ENCODE measurements around the gene EIF3I. TPM values are rescaled to one million over a fixed set of nuclear protein-coding genes. Genes with fewer than 3 reads are reported as not detected.

EIF3I gene
- total and polyA plus RNA-seq, 2 of the 13 experiments (the other 11 are each of a cell fraction or from before 2014, with no cell fraction given) = 210 to 223 TPM

DNA sequence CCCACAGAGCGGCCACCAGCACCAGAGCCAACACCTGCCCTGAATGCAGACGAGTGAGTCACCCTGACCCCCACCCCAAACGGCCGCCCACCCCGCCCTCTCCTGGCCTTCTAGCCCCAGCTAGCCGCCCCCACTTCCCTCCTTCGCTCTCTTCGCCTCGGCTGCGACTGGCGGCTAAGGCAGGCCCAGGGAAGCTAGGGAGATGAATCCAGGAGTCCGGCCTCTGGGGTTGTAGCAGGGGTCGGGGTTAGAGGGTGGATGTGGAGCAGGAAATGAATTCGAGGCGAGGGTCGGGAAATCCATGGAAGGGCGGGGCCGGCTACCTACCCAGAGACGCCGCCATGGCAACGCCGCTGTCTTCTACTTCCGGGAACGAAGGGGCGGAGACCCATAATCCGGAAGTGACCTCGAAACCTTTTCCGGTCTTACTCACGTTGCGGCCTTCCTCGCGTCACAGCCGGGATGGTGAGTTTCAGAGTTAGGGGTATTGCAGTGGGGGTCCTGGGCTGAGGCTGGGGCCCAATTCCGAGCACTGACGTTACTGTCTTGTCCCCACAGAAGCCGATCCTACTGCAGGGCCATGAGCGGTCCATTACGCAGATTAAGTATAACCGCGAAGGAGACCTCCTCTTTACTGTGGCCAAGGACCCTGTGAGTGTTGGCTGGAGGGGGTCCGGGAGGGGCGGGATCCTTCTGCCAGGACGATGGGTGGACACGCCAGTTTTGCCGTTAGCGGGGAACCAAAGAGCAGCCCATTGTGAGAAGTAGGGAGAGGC, at the start of gene EIF3I, which contains the start of gene TMEM234 (continued):
- no peak for TF ChIP-seq ZBTB44 (CRISPR knock-in tag; IDR thresholded peaks at IDR 0.05)
- TF ChIP-seq IKZF4 (CRISPR knock-in tag; IDR thresholded peaks at IDR 0.05; ENCODE audit: borderline replicate concordance, low read depth, not compliant biosample characterization) = no peak
- TF ChIP-seq KDM6A (CRISPR knock-in tag; IDR thresholded peaks at IDR 0.05; ENCODE audit: low read depth) = no peak
- no peak for TF ChIP-seq RAD21 (CRISPR knock-in tag; IDR thresholded peaks at IDR 0.05)
- TF ChIP-seq ZNF224 (CRISPR knock-in tag; IDR thresholded peaks at IDR 0.05) = peak; percentile 79; the same call in 1 of the 2 replicates
- TF ChIP-seq FOXJ3 (CRISPR knock-in tag; IDR thresholded peaks at IDR 0.05; ENCODE audit: borderline replicate concordance) = no peak
- TF ChIP-seq TFDP2 (CRISPR knock-in tag; IDR thresholded peaks at IDR 0.05) = no peak
- TF ChIP-seq CBFB (CRISPR knock-in tag; IDR thresholded peaks at IDR 0.05) = 0 out of 2 replicates have a peak, but pooled peaks have one; percentile 16
- TF ChIP-seq JDP2 (CRISPR knock-in tag; IDR thresholded peaks at IDR 0.05; ENCODE audit: borderline replicate concordance) = no peak
- no peak for TF ChIP-seq KAT7 (CRISPR knock-in tag; IDR thresholded peaks at IDR 0.05; ENCODE audit: borderline replicate concordance)
- TF ChIP-seq, protein P1, sequence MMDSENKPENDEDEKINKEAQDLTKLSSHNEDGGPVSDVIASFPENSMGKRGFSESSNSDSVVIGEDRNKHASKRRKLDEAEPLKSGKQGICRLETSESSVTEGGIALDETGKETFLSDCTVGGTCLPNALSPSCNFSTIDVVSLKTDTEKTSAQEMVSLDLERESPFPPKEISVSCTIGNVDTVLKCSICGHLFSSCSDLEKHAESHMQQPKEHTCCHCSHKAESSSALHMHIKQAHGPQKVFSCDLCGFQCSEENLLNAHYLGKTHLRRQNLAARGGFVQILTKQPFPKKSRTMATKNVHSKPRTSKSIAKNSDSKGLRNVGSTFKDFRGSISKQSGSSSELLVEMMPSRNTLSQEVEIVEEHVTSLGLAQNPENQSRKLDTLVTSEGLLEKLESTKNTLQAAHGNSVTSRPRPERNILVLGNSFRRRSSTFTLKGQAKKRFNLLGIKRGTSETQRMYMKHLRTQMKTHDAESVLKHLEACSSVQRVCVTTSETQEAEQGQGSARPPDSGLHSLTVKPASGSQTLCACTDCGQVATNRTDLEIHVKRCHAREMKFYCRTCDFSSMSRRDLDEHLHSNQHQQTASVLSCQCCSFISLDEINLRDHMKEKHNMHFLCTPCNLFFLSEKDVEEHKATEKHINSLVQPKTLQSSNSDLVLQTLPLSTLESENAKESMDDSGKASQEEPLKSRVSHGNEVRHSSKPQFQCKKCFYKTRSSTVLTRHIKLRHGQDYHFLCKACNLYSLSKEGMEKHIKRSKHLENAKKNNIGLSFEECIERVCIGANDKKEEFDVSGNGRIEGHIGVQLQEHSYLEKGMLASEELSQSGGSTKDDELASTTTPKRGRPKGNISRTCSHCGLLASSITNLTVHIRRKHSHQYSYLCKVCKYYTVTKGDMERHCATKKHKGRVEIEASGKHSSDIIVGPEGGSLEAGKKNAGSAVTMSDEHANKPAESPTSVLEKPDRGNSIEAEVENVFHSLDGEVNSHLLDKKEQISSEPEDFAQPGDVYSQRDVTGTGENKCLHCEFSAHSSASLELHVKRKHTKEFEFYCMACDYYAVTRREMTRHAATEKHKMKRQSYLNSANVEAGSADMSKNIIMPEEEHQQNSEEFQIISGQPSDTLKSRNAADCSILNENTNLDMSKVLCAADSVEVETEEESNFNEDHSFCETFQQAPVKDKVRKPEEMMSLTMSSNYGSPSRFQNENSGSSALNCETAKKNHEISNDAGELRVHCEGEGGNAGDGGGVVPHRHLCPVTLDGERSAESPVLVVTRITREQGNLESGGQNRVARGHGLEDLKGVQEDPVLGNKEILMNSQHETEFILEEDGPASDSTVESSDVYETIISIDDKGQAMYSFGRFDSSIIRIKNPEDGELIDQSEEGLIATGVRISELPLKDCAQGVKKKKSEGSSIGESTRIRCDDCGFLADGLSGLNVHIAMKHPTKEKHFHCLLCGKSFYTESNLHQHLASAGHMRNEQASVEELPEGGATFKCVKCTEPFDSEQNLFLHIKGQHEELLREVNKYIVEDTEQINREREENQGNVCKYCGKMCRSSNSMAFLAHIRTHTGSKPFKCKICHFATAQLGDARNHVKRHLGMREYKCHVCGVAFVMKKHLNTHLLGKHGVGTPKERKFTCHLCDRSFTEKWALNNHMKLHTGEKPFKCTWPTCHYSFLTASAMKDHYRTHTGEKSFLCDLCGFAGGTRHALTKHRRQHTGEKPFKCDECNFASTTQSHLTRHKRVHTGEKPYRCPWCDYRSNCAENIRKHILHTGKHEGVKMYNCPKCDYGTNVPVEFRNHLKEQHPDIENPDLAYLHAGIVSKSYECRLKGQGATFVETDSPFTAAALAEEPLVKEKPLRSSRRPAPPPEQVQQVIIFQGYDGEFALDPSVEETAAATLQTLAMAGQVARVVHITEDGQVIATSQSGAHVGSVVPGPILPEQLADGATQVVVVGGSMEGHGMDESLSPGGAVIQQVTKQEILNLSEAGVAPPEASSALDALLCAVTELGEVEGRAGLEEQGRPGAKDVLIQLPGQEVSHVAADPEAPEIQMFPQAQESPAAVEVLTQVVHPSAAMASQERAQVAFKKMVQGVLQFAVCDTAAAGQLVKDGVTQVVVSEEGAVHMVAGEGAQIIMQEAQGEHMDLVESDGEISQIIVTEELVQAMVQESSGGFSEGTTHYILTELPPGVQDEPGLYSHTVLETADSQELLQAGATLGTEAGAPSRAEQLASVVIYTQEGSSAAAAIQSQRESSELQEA (CRISPR knock-in tag; IDR thresholded peaks at IDR 0.05; ENCODE audit: not compliant biosample characterization) = no peak
- no peak for TF ChIP-seq ZNF766 (CRISPR knock-in tag; IDR thresholded peaks at IDR 0.05; ENCODE audit: borderline replicate concordance)
- TF ChIP-seq ZNF577 (CRISPR knock-in tag; IDR thresholded peaks at IDR 0.05; ENCODE audit: borderline replicate concordance, low read depth) = no peak
- no peak for TF ChIP-seq ARNT2 (CRISPR knock-in tag; IDR thresholded peaks at IDR 0.05; ENCODE audit: low read depth)
- TF ChIP-seq SATB2 (CRISPR knock-in tag; IDR thresholded peaks at IDR 0.05) = no peak
- no peak for TF ChIP-seq RBAK (CRISPR knock-in tag; IDR thresholded peaks at IDR 0.05)
- TF ChIP-seq ZNF296 (CRISPR knock-in tag; conservative IDR thresholded peaks at IDR 0.05) = no peak

All from HepG2 (cell line).